ENCODE measurements around the gene SH3BGRL3.
A peak's percentile ranks its signal among the peaks of the same experiment; 100 is the strongest.

Gene SH3BGRL3

DNA sequence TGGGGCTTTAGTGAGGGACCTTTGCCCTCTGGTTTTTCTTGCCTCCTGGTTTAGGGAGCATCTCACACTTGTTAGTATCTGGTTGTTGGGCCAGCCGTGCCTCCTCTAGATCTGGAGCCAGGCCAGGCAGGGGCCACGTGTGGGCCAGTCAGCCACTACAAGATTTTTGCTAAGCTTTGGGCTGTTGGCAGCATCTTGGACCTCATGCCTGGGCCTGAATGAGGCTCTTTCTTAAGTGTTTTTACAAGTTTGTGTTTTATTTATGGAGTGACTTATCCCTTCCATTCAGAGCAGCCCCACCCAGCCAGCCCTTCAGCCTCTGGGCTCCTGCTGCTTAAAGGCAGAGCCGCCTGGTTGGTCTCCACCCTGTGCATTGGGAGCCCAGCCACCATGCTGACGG lies 1.6 kb upstream of the SH3BGRL3 start:
- DNase-seq, result peak; percentile 77

DNA sequence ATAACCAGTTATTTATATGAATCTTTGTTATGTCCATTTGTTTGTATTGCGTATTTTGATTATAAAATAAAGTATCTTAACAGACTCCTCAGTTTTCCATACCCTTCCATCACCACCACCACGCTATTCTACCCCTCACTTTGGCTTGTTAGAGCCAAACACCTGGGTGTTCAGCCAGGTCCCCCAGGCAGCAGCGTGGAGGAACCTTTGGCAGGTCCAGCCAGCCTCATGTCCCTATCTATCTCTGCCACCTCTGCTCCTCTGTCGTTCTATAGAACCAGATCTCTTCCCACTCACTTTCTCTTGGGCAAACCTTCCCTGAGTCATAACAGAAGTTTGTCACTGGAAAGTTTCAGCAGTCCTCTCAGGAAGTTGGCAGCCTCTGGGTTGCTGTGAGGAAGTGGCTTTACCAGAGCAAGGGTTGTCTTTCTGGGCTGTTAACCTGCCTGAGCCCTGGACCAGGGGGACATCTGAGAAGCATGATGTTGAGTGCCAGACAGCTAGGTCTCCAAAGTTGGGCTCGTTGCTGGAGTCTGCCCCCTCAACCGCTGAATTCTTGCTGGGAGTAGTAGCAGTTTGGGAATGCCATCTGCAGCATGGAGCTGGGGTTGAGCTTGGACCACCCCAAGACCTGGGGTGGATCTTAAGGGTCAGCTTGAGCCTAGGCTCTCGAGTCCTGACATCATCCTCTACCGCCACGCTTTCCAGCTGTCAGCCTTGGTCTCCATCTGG lies 996 bp upstream of the SH3BGRL3 start:
- DNase-seq, result peak; percentile 46

DNA sequence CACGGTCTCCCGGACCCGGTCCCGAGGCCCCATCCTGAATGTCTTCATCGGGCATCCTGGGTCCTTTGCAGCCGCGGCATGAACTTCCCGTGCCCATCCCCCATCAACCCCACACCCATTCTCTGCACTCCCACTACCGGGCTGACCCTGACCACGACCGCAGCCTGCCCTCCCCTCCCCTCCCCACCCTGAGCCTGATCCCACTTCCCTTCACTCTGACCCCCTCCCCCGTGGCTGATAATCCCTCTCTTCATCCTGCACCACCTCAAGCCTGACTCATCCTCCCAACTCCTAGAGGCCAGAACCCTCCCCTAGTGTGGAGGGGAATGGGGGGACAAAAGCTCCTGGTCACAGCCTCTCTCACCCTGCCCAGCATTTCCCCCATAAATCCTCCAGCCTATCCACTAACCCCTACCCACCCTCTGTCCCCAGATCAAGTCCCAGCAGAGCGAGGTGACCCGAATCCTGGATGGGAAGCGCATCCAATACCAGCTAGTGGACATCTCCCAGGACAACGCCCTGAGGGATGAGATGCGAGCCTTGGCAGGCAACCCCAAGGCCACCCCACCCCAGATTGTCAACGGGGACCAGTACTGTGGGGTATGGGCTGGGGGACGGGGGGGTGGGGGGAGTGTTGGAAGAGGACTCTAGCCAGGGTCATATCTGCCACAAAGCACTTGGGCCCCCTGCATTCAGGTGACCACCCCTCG lies 602 bp downstream of the SH3BGRL3 start:
- peak; percentile 37 for DNase-seq

DNA sequence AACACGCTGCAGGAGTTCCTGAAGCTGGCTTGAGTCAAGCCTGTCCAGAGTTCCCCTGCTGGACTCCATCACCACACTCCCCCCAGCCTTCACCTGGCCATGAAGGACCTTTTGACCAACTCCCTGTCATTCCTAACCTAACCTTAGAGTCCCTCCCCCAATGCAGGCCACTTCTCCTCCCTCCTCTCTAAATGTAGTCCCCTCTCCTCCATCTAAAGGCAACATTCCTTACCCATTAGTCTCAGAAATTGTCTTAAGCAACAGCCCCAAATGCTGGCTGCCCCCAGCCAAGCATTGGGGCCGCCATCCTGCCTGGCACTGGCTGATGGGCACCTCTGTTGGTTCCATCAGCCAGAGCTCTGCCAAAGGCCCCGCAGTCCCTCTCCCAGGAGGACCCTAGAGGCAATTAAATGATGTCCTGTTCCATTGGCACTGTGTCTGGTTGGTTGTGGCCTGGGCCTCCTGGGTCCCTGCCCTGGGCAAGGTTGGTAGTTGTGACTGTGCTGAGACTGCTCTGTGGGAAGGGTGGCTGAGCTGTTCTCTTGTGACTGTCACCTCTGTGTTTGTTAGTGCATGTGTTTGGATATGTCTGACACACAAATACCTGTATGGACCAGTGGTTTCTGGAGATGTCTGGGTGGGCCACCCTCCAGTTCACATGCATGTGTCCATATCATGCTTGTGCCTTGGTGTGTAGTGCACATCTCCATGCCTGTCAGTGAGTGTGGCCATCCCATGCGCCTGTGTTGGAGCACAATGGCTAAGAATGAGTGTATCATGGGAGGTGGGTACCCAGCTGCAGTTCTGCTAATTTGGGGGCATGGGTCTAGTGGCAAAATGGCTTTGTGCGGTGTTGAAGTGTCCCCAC lies 1.4 kb downstream of the SH3BGRL3 start:
- DNase-seq, result no peak

DNA sequence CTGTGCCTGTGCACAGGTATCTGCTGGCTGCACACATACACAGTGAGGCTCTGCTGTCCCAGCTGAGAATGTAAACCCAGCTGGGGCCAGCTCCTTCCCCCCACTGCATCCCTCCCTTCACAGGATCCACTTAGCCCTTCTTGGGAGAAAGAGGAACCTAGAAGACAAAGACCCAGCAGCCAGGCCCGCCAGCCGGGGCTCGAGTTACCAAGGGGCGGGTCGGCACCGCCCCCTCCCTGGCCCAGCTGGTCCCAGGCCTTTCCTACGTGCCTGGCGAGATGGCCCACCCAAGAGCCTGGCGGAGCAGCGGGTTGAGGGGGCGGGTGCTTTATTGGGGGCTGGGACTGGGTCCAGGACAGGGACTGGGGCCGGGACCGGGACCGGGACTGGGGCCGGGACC lies 2.1 kb downstream of the SH3BGRL3 start:
- no peak for DNase-seq

DNA sequence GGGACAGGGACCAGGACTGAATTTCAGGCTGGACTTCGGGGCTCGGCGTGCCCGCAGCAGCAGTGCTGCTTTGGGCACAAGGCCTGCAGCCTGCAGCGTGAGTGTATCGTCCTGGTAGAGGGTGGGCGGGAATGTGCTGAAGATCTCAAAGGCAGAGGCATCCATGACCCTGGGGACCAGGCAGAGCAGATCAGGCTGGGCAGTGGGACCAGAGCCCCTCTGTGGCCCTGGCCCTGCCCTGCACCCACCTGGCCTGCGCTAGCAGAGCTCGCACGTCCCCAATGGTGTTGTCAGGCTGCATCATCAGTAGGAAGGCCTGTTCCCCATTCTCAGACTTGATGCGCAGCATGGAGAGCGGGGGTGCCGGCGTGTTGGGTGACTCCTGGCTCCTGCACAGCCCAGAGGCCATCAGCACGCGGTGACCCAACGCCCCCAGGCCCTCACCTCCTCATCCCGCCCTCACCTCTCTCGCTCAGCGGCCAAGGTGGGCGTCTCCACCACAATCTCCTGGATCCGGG lies 2.6 kb downstream of the SH3BGRL3 start:
- DNase-seq, result no peak

DNA sequence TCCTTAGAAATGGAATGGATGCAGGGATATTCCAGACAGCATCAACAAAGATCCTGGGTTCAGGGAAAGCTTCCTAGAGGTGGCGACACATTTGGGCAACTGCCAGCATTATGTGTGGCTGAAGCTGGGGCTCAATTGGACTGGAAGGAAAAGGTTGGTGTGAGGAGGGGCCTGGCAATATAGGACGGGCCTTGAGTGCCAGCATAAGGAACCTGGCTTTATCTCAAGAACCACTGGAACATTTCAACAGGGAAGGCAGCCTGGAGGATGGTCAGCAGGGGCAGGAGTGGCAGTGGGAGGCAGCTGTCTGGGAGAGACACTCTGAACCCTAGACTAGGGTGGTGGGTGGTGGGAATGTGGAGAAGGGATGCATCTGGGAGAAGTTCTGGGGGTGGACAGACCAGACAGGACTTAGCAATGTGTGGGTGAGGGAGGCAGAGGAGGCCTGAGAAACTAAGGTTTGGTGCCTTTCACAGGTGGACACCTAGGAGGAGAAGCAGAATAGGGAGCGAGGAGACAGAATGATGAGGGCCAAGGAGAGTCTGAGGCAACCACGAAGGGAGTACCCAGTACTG lies 3.5 kb downstream of the SH3BGRL3 start:
- no peak for DNase-seq

DNA sequence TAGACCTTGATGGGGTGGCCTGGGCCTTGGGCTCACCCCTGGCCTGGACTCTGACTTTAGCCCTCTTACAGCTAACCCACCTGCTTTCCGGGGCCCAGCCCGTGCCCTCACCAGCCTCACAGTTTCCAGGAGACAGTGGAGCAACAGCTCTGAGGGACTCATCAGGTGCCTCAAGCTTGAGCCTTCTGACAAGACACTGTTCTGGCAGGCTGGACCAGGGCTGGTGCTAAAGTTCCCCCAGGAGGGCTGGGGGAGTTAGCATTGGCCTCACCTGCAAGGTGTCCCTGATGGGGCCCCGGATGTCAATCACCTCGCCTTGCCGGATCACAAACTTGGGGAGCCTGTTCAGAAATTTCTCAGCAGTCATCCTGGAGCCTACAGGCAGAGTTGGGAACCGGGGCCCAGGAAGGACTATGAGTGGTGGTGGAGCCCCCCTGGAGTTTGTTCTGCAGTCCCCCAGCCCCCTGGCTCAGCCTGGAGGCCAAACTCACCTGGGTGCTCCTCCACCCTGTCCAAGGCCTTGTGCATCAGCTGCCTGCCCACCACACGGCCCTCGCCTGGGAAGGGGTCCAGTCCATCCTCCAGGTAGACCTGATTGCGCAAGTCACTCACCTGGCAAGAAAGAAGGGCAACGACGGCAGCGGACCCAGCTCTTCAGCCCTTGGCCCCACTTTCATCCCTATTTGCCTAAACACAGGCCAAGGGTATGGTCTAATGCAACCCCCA lies 4.1 kb downstream of the SH3BGRL3 start:
- DNase-seq, result no peak

DNA sequence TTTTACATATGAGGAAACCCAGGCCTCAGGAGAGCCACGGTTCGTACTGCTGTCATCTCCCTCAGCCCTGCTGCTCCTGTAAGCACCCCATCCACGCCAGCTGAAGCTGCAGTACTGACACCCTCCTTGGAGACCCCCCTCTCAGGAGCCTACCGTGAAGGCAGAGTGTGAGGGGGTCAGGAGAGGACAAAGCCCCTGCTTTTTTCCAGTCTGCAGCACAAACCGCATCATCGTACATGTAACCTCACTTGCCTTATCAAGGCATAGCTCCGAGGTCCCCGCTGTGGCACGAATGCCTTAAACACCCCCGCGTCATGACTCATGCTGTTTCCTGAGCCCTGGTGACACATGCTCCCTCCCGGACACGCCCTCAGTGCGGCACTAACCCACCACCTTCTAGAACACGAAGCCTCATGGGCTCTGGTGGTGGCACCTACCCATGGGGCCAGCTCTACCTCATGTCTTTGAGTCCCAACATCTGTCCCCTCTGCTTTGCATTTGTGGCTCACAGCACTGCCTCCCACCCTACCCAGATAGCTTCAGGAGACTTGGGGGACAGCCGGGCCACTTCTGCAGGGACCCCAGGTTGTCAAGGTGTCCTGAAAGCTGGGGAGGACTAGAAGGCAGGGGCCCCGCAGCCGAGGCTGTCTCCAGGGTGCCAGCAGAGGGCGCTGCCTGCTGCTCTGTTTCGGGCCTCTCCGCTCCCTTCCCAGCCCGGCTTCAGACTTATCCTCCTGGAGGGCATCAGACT lies 4.9 kb downstream of the SH3BGRL3 start:
- DNase-seq, result peak; percentile 97

DNA sequence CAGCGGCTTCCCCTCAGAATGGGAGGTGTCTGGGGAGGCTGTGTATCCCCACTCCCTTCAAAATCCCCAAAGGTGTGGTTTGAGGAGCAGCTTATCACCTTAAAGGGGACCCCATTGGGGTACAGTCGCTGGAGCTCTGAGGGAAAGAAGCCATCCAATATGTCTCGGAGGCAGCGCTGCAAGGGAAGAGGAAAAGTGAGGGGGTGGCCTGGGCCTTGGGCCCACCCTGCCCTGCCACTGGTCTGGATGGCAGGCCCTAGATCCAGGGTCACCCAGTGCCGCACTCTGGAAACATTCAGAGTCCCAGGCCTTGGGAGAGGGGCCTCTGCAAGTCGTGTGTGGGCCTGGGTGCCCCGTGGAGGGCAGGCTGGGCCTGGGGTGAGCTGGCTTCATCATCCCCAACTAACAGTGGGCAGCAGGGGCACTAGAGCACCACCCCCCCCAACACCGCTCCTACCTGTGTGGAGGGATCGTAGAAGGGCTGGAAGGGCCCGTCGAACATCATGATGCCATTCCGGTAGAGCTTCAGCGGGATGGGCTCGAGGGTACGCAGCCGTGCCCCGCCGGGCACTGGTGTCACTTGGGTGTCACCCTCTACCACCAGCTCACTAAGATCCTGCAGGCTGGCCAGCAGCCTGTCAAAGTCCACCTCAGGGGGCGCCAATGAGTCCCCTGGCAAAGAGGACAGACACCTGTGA lies 5.6 kb downstream of the SH3BGRL3 start:
- peak; percentile 68 for DNase-seq

DNA sequence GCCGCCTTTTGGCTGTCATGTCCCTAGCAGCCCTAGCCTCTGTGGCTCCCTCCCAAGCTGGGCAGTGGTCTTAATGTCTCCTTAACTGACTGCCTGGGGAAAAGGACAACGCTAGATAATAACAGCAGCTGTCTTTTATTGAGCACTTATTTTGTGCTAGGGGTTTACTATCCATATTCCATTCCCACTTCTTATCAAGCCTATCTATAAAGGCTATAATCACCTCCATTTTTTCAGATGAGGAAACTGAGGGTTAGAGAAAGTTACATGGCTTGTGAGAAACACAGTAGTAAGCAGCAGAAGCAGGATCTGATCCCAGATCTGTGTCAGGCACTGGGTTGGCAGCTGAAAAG lies 6.2 kb downstream of the SH3BGRL3 start:
- no peak for DNase-seq

DNA sequence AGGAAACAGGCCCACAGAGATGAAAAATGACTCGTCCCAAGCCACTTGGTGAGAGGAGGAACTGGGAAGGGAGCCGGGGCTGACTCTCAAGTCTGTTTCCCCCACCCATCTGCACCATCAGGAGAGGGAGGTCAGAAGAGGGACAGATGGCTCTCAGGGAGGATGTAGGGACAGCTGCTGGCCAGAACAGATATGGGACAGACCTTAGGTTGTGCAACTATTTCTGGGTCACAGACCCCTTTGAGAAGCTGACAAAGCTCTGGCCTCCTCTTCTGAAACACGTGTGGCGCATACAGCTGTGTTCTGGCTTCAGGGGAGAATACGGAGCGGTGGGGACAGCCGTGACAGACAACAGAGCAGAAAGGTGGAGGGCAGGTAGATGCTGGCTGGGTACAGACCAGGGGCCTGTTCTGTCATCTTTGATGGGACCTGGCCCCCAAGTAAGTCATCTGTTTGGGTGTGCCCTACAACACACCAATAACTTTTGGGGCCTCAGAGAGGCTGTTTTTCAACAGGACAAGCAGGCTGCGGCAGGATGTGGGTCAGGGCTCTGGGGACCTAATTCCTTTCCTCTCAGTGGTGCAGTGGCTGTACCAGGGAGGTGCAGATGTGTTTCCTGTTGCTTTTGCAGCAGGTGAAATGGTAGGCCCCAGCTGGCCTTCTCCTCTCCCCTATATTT lies 7.3 kb downstream of the SH3BGRL3 start:
- peak; percentile 60 for DNase-seq

DNA sequence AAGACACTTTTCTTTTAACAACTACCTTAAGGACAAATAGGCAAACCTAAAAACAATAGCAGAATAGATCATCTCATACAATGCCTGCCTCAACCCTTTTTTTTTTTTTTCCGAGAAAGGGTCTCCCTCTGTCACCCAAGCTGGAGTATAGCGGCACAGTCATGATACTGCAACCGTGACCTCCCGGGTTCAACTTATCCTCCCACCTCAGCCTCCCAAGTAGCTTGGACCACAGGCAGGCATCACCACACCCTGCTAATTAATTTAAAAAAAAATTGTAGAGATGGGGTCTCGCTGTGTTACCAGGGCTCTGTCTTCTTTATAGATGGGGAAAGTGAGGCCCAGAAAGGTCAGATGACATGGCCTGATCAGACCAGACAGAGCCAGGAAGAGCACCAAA lies 7.9 kb downstream of the SH3BGRL3 start:
- no peak for DNase-seq

DNA sequence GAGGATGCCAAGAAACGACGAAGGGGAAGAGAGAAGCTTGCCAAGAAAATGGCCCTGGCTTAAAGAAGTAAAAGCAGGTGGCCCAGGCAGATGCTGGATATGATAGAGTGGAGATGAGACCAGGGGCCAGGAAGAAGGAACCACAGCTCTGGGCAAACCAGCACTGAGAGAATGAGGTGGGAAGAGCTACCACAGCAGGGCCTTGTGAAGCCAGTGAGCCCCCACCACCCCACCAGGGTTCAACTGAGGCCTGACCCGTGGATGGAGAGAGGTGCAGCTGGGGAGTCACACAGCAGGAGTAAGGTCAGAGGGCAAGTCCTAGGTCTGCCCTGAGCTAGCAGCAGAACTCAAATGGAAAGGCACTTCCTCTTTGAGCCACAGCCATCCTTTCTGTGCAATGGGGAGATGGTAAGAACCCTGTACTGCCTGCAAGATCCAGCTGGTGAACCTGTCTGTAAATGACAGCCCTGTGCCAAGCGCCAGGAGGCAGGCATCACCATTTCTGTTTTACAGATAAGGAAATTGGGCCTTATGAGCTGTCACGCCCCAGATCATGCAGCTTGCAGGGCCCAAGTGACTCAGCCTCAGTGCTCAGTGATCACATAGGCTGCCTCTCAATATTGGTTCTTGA lies 8.5 kb downstream of the SH3BGRL3 start:
- peak; percentile 97 for DNase-seq

DNA sequence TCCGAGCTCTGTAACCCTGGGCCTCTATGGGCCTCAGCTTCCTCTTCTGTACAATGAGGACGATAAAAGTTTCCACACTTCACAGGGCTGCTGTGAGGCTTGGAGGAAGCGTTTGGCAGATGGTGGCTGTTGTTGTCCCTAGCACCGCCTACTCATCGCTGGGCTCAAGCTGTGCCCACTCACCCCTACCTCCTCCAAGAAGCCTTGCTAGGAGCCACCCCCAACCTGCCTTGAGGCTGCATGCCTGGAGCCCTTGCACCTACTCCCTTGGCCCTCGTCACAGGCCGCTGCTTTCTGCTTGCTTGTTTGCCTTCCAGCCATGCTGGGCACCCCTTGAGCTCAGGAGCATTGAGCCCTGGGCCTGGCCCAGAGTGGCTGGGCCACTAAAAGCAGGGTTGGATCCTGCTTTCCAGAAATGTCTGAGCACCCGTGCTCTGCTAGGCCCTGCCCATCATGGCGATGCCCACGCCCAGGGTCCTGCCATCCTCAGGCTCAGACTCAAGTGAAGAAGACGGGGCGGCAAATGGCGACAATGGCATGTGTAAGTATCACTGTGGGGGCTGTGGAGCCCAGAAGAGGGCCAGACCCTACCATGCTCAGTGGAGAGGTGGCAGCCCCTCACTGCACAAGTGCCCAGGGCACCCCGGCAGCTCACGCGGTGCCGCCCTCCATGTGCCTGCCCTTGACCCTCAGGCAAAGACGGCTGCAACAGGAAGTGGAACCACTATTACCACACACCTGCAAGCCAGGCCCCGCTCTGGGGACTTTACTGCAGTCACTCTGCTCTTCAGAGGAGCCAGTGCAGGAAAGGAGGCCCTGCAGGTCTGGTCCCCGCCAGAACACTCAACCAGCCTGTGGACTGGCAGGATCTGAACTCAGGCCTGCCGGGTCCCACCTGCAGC lies 9.5 kb downstream of the SH3BGRL3 start:
- DNase-seq, result peak; percentile 71

DNA sequence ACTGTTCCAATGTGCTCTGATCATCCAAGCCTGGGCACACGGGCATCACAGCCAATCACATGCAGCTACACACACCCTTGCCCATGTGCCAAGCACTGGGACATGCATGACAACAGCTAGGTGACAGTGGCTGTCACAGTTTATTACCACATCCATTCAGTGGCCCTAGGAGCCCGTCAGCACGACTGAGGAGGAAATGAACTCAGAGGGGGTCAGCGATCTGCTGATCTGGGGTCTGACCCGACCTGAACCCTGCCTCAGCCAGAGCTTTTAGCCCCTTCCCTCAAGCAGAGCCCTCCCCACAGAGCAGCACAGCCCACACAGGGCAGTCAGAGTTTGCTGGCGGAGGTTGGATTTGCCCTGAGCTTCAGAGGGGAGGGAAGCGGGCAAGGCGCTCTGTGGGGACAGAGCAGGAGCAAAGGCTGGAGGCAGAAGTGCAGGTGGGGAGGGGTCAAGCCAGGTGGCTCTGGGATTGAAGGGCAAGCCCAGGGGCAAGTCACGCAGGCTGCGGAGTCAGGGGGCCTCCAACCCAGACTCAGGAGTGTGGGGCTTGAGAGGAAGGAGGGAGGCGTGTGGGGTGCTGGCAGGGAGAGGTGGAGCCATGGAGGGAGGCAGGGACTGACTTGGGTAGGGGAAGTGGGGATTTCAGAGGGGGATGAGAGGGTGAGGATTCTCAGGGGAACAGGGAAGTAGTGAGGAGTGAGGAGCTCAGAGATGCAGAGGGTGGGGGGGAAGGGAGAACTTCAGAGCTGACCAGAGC lies 10.4 kb downstream of the SH3BGRL3 start:
- no peak for DNase-seq

DNA sequence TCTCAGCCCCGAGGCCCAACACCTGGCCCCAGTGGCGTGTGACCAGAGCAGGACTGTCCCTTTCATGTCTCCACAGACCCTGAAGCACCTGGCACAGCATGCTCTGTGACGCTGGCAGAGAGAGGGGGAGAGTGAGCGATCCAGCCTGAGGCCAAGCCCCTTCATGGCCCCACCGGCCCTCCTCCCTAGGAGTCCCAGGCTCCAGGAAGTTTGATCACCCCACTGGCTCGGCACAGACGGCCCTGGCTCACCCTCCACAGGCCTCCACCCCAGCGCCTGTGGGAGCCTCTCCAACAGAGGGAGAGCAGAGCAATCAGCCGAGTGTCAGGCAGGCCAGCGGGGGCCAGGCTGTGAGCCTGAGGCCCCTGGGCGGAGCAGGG lies 11.0 kb downstream of the SH3BGRL3 start:
- DNase-seq, result no peak

DNA sequence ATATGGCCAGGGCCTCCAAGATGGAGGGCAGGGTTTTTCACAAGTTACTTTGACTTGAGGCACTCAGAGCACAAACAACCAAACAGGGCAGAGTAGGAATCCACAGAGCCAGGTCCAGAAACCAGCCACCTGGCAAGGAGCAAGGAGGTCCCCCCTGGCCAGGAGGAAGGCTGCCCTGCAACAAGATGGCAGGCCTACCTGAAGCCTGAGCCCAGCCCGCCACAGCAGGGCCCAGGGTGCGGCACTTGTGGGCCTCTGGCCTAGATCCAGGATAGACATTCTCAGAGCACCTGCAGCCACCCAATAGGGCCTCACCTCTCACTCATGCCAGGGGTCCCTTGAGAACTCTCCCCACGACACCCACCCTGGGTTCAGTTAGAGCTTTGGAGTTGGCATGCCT lies 11.5 kb downstream of the SH3BGRL3 start:
- DNase-seq, result no peak
